Endothelial cell (in vitro differentiated cells): ENCODE measurements around the gene AHSG. TPM values are rescaled to one million over a fixed set of nuclear protein-coding genes. Genes with fewer than 3 reads are reported as not detected.

Source experiments
- DNase-seq: peaks from one replicate; pipeline ENCODE4 v3.0.0; 2021; ENCODE audit warnings: low spot score
- H3K27ac Mint-ChIP-seq: one replicate; pipeline ENCODE4 v1.8.0; 2021; ENCODE audit warnings: mixed read lengths, inconsistent platforms; ENCODE audit not compliant: unreplicated experiment
- H3K27me3 Mint-ChIP-seq: one replicate; pipeline ENCODE4 v1.8.0; 2021; ENCODE audit warnings: mild to moderate bottlenecking, moderate library complexity, mixed read lengths, inconsistent platforms; ENCODE audit not compliant: unreplicated experiment
- H3K36me3 Mint-ChIP-seq: one replicate; pipeline ENCODE4 v1.8.0; 2021; ENCODE audit warnings: mild to moderate bottlenecking, low read depth, mixed read lengths, inconsistent platforms; ENCODE audit not compliant: unreplicated experiment
- H3K4me1 Mint-ChIP-seq: one replicate; pipeline ENCODE4 v1.8.0; 2021; ENCODE audit warnings: mild to moderate bottlenecking, mixed read lengths, inconsistent platforms; ENCODE audit not compliant: unreplicated experiment
- H3K4me3 Mint-ChIP-seq: one replicate; pipeline ENCODE4 v1.8.0; 2021; ENCODE audit warnings: mild to moderate bottlenecking, mixed read lengths, inconsistent platforms; ENCODE audit not compliant: unreplicated experiment
- H3K9me3 Mint-ChIP-seq: one replicate; pipeline ENCODE4 v1.8.0; 2021; ENCODE audit warnings: mixed read lengths, inconsistent platforms; ENCODE audit not compliant: unreplicated experiment
- total RNA-seq: library from RNA; stranded (reverse); fragmentation: NEBNext Ultra II Directional; extraction: Animal tissue kit (Norgen Biotek cat#: 25700); gene quantifications from one replicate; pipeline ENCODE4 v1.2.1, GENCODE V29; 2021; ENCODE audit not compliant: unreplicated experiment
- TF ChIP-seq, protein P1 (sequence below): fragments of 200-600 bp; sonication (generic); IDR thresholded peaks from one replicate; pipeline ENCODE4 v1.5.0; 2021; ENCODE audit warnings: antibody characterized with exemption; ENCODE audit not compliant: unreplicated experiment

The AHSG gene
- total RNA-seq, 1 donor from 2014 or later = not detected

DNA sequence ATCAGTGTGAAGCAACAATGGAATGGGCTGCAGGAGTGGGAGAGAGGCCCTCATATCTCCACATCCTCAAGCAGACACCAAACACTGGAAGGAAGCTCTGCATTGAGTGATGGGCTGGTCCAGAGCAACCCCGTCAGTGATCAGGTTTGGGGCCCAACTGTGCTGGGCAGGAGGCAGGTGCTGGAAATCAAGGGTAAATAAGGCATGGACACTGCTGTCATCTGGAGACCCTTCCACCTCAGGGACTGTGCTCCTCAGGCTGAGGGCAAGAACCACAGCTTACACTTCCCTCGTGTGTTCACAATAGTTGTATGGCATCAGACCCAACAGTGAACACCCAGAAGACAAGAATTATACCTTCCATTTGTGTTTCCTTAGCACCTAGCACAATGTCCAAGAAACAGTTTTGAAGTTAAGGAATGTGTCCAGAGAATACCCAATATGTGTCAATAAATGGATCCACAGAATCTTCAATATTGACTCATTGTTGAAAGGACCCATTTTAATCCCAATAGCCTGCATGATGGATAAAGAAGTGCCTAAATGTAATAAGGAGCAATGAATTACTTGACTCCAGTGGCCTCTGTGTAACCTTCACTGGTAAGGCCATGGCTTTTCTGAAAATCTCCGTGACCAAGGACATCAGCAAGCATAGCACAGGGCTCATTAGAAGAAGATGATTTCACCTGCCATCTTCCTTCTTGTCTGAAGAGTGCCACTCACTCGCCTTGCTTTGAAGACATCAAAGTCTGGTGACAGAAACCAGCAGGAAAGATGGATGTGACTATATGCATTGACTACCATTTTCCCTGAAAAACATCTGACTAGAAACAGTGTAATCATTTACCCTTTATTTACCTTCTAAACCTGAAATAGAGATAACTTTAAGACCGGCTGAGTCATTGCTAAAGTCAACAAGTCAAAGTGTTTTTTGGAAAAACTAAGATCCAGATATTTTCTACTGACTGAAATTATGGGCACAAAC is 7.0 kb upstream of the AHSG start:
- peaks cover 4% of the 10 kb centered on the region for H3K4me1 Mint-ChIP-seq
- H3K4me3 Mint-ChIP-seq = no peak overlapping the region
- DNase-seq = no peak
- H3K36me3 Mint-ChIP-seq = no peaks in the 10 kb centered on the region
- peaks cover 3% of the 10 kb centered on the region for H3K27me3 Mint-ChIP-seq
- TF ChIP-seq, protein P1, sequence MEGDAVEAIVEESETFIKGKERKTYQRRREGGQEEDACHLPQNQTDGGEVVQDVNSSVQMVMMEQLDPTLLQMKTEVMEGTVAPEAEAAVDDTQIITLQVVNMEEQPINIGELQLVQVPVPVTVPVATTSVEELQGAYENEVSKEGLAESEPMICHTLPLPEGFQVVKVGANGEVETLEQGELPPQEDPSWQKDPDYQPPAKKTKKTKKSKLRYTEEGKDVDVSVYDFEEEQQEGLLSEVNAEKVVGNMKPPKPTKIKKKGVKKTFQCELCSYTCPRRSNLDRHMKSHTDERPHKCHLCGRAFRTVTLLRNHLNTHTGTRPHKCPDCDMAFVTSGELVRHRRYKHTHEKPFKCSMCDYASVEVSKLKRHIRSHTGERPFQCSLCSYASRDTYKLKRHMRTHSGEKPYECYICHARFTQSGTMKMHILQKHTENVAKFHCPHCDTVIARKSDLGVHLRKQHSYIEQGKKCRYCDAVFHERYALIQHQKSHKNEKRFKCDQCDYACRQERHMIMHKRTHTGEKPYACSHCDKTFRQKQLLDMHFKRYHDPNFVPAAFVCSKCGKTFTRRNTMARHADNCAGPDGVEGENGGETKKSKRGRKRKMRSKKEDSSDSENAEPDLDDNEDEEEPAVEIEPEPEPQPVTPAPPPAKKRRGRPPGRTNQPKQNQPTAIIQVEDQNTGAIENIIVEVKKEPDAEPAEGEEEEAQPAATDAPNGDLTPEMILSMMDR = no peak
- H3K9me3 Mint-ChIP-seq = no peaks in the 10 kb centered on the region
- no peak overlapping the region for H3K27ac Mint-ChIP-seq

DNA sequence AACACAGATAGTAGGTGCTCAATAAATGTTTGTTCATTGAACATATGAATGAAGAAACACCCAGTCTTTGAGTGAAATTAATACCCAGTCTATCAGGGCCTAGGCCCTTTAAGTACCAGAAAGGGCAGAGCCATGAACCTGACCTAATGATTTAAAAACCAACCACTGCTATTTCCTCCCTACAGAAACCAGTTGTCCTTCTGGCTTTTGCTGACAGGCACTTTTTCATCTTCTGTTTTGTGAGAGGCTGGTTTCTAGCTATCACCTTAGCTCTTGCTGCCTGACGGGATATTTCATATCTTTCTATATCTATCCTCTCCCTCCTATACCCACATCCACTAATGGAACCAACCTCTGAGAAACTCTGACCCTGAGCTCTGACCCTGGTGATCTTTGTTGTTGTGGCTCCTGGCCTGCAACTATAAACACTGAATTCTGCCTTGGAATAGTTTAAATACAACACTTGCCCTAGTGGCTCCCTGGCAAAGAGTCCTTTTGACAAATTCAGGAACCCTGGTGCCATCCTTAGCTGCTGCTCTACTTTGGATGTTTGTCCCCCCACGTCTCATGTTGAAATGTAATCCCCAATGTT is 4.1 kb upstream of the AHSG start:
- no peak for DNase-seq
- H3K27ac Mint-ChIP-seq = no peak overlapping the region
- no peaks in the 10 kb centered on the region for H3K9me3 Mint-ChIP-seq
- H3K4me1 Mint-ChIP-seq = no peaks in the 10 kb centered on the region
- no peak overlapping the region for H3K4me3 Mint-ChIP-seq
- peaks cover 4% of the 10 kb centered on the region for H3K27me3 Mint-ChIP-seq
- TF ChIP-seq, protein P1 = no peak
- H3K36me3 Mint-ChIP-seq = no peaks in the 10 kb centered on the region

DNA sequence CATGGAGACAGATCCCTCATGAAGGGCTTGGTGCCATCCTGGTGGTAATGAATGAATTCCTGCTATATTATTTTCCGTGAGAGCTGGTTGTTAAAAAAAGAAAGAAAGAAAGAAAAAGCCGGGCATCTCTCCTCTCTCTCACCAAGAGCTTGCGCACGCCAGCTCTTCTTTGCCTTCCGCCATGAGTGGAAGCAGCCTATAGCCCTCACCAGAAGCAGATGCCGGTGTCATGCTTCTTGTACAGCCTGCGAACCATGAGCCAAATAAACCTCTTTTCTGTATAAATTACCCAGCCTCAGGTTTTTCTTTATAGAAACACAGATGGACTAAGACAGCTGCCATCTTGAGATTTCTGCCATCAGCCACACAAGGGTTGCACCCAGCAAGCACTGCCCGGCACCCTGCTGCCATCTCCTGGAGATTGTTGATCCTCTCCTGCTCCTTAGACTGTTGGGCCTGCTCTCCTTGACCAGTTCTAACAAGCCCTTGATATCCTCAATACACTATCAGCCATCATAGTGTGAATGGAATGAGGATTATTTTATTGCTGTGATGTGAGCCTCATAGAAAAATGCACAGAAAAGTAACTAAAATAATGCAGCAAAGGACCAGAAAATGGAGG is 3.5 kb upstream of the AHSG start:
- Mint-ChIP-seq H3K36me3 (no peaks in the 10 kb centered on the region), H3K27ac (no peak overlapping the region), H3K9me3 (no peaks in the 10 kb centered on the region), H3K27me3 (peaks cover 4% of the 10 kb centered on the region), H3K4me3 (no peak overlapping the region), H3K4me1 (peaks cover 1% of the 10 kb centered on the region)
- no peak for DNase-seq
- TF ChIP-seq, protein P1 = no peak

DNA sequence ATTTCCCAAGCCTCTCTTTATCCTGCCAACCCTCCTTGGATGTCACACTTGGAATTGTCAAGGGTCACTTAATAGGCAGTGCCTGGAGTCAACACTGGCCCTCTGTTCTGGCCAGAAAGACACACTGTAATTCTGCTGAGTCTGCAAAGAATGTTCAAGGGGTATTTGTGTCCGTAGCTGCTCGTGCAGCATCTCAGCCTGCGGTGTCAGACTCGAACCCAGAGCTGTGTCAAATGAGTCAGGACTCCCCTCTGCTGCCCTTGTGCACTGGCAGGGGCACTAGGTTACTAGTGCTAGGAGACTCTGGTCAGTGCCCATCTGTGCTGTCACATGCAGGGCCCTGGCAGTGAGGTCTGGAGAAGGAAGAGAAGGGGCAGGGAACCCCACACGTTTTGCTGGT is 795 bp upstream of the AHSG start:
- TF ChIP-seq, protein P1 = no peak
- Mint-ChIP-seq H3K4me3 (no peak overlapping the region), H3K27ac (no peak overlapping the region), H3K4me1 (peaks cover 7% of the 10 kb centered on the region), H3K9me3 (no peaks in the 10 kb centered on the region), H3K27me3 (peaks cover 4% of the 10 kb centered on the region), H3K36me3 (no peaks in the 10 kb centered on the region)
- DNase-seq = no peak
